HCT116 (cell line): Measurements from ENCODE around the gene TMEM156. TPM values are rescaled to one million over a fixed set of nuclear protein-coding genes. Genes with fewer than 3 reads are reported as not detected.

Experiments used
- ATAC-seq: fragments of 200-7000 bp; cut with Tn5 transposase; 2 replicates; pipeline ENCODE4 v1.9.1; 2020; ENCODE audit warnings: mild to moderate bottlenecking, moderate library complexity
- BruUV-seq: library from RNA; stranded (reverse); fragments of 400-500 nt; replicated peaks from 2 replicates; lab custom pipeline; 2021; lab: Mats Ljungman, UMichigan
- CTCF ChIA-PET: fragments of 300-600 bp; sonication (Branson Sonifier 250); formaldehyde crosslinking; loops from one replicate; lab custom pipeline; 2021; ENCODE audit warnings: antibody characterized with exemption; lab: Charles Lee
- POLR2A ChIA-PET: fragments of 300-600, 350-600 bp; sonication (Branson Sonifier 250); formaldehyde crosslinking; loops from one replicate; lab custom pipeline; 2021; ENCODE audit warnings: antibody characterized with exemption; lab: Charles Lee
- RAD21 ChIA-PET, 2 experiments: fragments of 300-600 bp; sonication (Branson Sonifier 250); formaldehyde crosslinking; loops; one replicate each; lab custom pipeline; 2023; ENCODE audit warnings: low total read pairs in 2 of 2; ENCODE audit not compliant: uncharacterized antibody in 2 of 2, unreplicated experiment in 2 of 2, low non-redundant PET in 1 of 2; lab: Charles Lee
- DNase-seq: peaks from one replicate; pipeline ENCODE4 v3.0.0-alpha.2; 2010; ENCODE audit warnings: low read depth, low spot score
- H2AFZ ChIP-seq: fragments of 200-600 bp; shearing (Covaris generic), sonication (generic); 2 replicates; pipeline ENCODE4 v1.6.1; 2017; ENCODE audit warnings: low read depth, mixed run types, mixed read lengths, antibody characterized with exemption, low read length; ENCODE audit not compliant: poor library complexity, severe bottlenecking
- H3K27ac ChIP-seq: 2 replicates; pipeline ENCODE4 v1.5.1; 2012; ENCODE audit warnings: low read depth, low read length
- H3K27me3 ChIP-seq: fragments of 200-600 bp; sonication (generic); 2 replicates; pipeline ENCODE4 v1.6.1; 2016; ENCODE audit warnings: mixed run types, low read length, mixed read lengths; ENCODE audit not compliant: insufficient read depth
- H3K36me3 ChIP-seq, 2 experiments: fragments of 200-500 bp in 1 of 2; fragments of 200-600 bp in 1 of 2; sonication (Bioruptor generic) in 1 of 2; sonication (generic) in 1 of 2; 2 replicates each; pipeline versions ENCODE4 v1.5.1 to v1.6.1; 2014 to 2016; ENCODE audit warnings: low read length in 2 of 2, inconsistent platforms in 1 of 2, mixed read lengths in 1 of 2, mixed run types in 1 of 2; ENCODE audit not compliant: insufficient read depth in 2 of 2, control insufficient read depth in 1 of 2
- H3K4me1 ChIP-seq, 2 experiments: fragments of 200-600 bp in 1 of 2; sonication (generic) in 1 of 2; 2 replicates each; pipeline versions ENCODE4 v1.5.1 to v1.6.1; 2012 to 2017; ENCODE audit warnings: low read length in 2 of 2, inconsistent platforms in 1 of 2, mild to moderate bottlenecking in 1 of 2, mixed read lengths in 1 of 2, mixed run types in 1 of 2, moderate library complexity in 1 of 2; ENCODE audit not compliant: insufficient read depth in 2 of 2, control insufficient read depth in 1 of 2
- H3K4me2 ChIP-seq: fragments of 200-600 bp; sonication (generic); 2 replicates; pipeline ENCODE4 v1.6.1; 2017; ENCODE audit warnings: mixed run types, low read length, mixed read lengths
- H3K4me3 ChIP-seq, 2 experiments: fragments of 200-600 bp in 1 of 2; sonication (generic) in 1 of 2; replicated peaks in 1 of 2; 2 replicates each; pipeline ENCODE4 v1.5.1; 2011 to 2016; ENCODE audit warnings: low read length in 2 of 2, control low read depth in 1 of 2, low read depth in 1 of 2, mild to moderate bottlenecking in 1 of 2, mixed read lengths in 1 of 2, mixed run types in 1 of 2
- H3K79me2 ChIP-seq: fragments of 200-600 bp; sonication (generic); 2 replicates; pipeline ENCODE4 v1.6.1; 2017; ENCODE audit warnings: mild to moderate bottlenecking, mixed run types, low read length, moderate library complexity, mixed read lengths; ENCODE audit not compliant: insufficient read depth
- H3K9ac ChIP-seq: fragments of 200-600 bp; sonication (generic); 2 replicates; pipeline ENCODE4 v1.6.1; 2016; ENCODE audit warnings: low read length, mixed read lengths
- H3K9me2 ChIP-seq: fragments of 200-600 bp; sonication (generic), shearing (Covaris generic); 2 replicates; pipeline ENCODE4 v1.6.1; 2017; ENCODE audit warnings: mixed run types, mild to moderate bottlenecking, moderate library complexity; ENCODE audit not compliant: insufficient read depth
- H3K9me3 ChIP-seq, 2 experiments: fragments of 200-500 bp in 1 of 2; fragments of 200-600 bp in 1 of 2; sonication (Bioruptor generic) in 1 of 2; sonication (generic) in 1 of 2; 2 replicates each; pipeline ENCODE4 v1.6.1; 2014 to 2017; ENCODE audit warnings: low read length in 2 of 2, mixed read lengths in 2 of 2, inconsistent platforms in 1 of 2, low read depth in 1 of 2, mild to moderate bottlenecking in 1 of 2, mixed run types in 1 of 2, moderate library complexity in 1 of 2; ENCODE audit not compliant: control insufficient read depth in 1 of 2, insufficient read depth in 1 of 2
- H4K20me1 ChIP-seq: fragments of 200-600 bp; sonication (generic), shearing (Covaris generic); 2 replicates; pipeline ENCODE4 v1.6.1; 2017; ENCODE audit warnings: mixed run types, mild to moderate bottlenecking, moderate library complexity; ENCODE audit not compliant: insufficient read depth
- CBX3 ChIP-seq: IDR thresholded peaks from 2 replicates; pipeline ENCODE4 v1.6.1; 2012; ENCODE audit warnings: low read depth
- CEBPB ChIP-seq: IDR thresholded peaks from 2 replicates; pipeline ENCODE4 v1.6.1; 2012; ENCODE audit warnings: low read depth
- EGR1 ChIP-seq: IDR thresholded peaks from 2 replicates; pipeline ENCODE4 v1.6.1; 2012; ENCODE audit warnings: low read depth
- ELF1 ChIP-seq: IDR thresholded peaks from 2 replicates; pipeline ENCODE4 v1.6.1; 2012; ENCODE audit warnings: low read depth, borderline replicate concordance
- EZH2 ChIP-seq: fragments of 200-600 bp; sonication (generic); IDR thresholded peaks from 2 replicates; pipeline ENCODE4 v1.6.1; 2017; ENCODE audit warnings: antibody characterized with exemption, mixed run types
- FOSL1 ChIP-seq: IDR thresholded peaks from 2 replicates; pipeline ENCODE4 v1.6.1; 2012; ENCODE audit warnings: low read depth
- JUND ChIP-seq: IDR thresholded peaks from 2 replicates; pipeline ENCODE4 v1.6.1; 2012
- POLR2A ChIP-seq: IDR thresholded peaks from 2 replicates; pipeline ENCODE4 v1.7.0; 2011; ENCODE audit warnings: borderline replicate concordance; ENCODE audit not compliant: insufficient read depth, insufficient read length; ENCODE audit errors: extremely low read depth
- POLR2AphosphoS5 ChIP-seq: IDR thresholded peaks from 2 replicates; pipeline ENCODE4 v1.6.1; 2011; ENCODE audit warnings: mild to moderate bottlenecking, low read depth, low read length, moderate library complexity
- SIN3A ChIP-seq: IDR thresholded peaks from 2 replicates; pipeline ENCODE4 v1.6.1; 2012; ENCODE audit warnings: low read depth
- SP1 ChIP-seq: IDR thresholded peaks from 2 replicates; pipeline ENCODE4 v1.6.1; 2012; ENCODE audit warnings: low read depth
- SRF ChIP-seq: IDR thresholded peaks from 2 replicates; pipeline ENCODE4 v1.6.1; 2012; ENCODE audit warnings: low read depth
- TCF7L2 ChIP-seq: IDR thresholded peaks from 2 replicates; pipeline ENCODE4 v1.7.0; 2011; ENCODE audit warnings: borderline replicate concordance, inconsistent platforms; ENCODE audit not compliant: insufficient read depth, insufficient read length; ENCODE audit errors: extremely low read depth
- YY1 ChIP-seq: IDR thresholded peaks from 2 replicates; pipeline ENCODE4 v1.6.1; 2011; ENCODE audit warnings: low read length, low read depth, moderate library complexity, mild to moderate bottlenecking; ENCODE audit not compliant: insufficient replicate concordance; ENCODE audit errors: extremely low read depth
- ZBTB33 ChIP-seq: IDR thresholded peaks from 2 replicates; pipeline ENCODE4 v1.6.1; 2011; ENCODE audit warnings: mild to moderate bottlenecking, low read length, moderate library complexity; ENCODE audit not compliant: insufficient replicate concordance; ENCODE audit errors: extremely low read depth
- ZFX ChIP-seq: fragments of 450-650 bp; IDR thresholded peaks from 2 replicates; pipeline ENCODE4 v1.6.1; 2017
- ZNF274 ChIP-seq: fragments of 200-500 bp; sonication (Bioruptor generic); IDR thresholded peaks from 2 replicates; pipeline ENCODE4 v1.6.1; 2014; ENCODE audit warnings: mild to moderate bottlenecking, low read depth, low read length, inconsistent platforms
- intact Hi-C: fragments of 100-400 bp; cut with micrococcal nuclease; formaldehyde crosslinking; loops from 2 replicates; pipeline ENCODE4 v1.10.0; 2022
- total RNA-seq: library from RNA; stranded (reverse); gene quantifications from one replicate; pipeline ENCODE4 v1.2.1, GENCODE V29; 2021; ENCODE audit not compliant: unreplicated experiment

Gene TMEM156
- total RNA-seq, 1 experiment from 2014 or later = 0.22 TPM

GRCh38 chr4:38983291-38983690, 48.9 kb downstream of the TMEM156 start:
- no peaks in the 10 kb centered on the region for H3K9me2 ChIP-seq
- no peaks in the 10 kb centered on the region for H4K20me1 ChIP-seq
- BruUV-seq = no TSS peak
- no peak for DNase-seq
- TF ChIP-seq CEBPB = no peak
- TF ChIP-seq POLR2AphosphoS5 = no peak
- TF ChIP-seq SP1 = no peak
- TF ChIP-seq CBX3 = no peak
- no peak for TF ChIP-seq SRF
- H3K9me3 ChIP-seq = no peaks in the 10 kb centered on the region
- no peak overlapping the region for H3K9ac ChIP-seq
- ChIA-PET RAD21 (no interaction called here), POLR2A (no interaction called here), CTCF (no interaction called here)
- H3K4me2 ChIP-seq = no peak overlapping the region
- H3K4me3 ChIP-seq = no peak overlapping the region
- no peaks in the 10 kb centered on the region for H3K79me2 ChIP-seq
- intact Hi-C loops = no loop called here
- ATAC-seq = no peak
- no peaks in the 10 kb centered on the region for H3K36me3 ChIP-seq
- H2AFZ ChIP-seq = no peak overlapping the region
- H3K27me3 ChIP-seq = no peaks in the 10 kb centered on the region
- H3K4me1 ChIP-seq = peaks cover 3 to 7% of the 10 kb centered on the region in 2 experiments
- H3K27ac ChIP-seq = no peak overlapping the region

DNA sequence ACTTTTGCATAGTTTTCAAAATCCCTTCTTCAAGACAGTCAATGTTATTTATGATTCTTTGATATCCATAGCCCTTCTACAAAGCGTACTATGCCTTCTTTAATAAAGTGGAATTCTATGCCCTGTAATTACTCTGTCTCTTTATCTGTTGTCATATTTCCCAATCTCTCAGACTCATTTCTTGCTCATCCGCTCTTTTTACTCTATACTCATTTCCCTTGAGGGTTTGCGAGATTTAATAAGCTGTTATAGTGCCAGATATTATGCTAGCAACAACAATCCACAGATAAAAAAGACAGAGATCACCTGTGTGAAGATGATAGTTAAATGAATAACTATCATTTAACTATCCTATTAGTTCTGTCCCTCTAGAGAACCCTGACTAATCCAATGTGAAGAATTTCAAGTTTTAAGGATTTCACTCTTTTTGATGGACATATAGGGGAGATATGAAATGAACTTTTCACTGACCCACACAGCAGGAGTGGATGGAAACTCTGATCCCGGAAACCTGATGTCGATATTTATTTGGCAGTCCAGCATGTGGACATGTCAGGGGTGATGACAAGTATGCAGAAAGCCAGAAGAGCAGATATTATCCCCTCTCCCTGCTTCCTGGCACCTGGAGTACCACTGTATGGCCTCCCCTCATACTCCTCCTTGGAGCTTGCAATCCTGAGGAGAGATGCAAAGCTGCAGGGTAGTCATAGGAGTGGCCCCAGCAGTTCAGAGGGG, 49.7 kb downstream of the TMEM156 start:
- CTCF ChIA-PET = no interaction called here
- Histone ChIP-seq H3K79me2 (no peaks in the 10 kb centered on the region), H3K9me3 (no peaks in the 10 kb centered on the region), H3K4me2 (no peak overlapping the region), H3K9ac (no peak overlapping the region), H2AFZ (no peak overlapping the region), H3K36me3 (no peaks in the 10 kb centered on the region), H3K9me2 (no peaks in the 10 kb centered on the region), H4K20me1 (no peaks in the 10 kb centered on the region), H3K4me1 (no peaks in the 10 kb centered on the region), H3K4me3 (no peak overlapping the region), H3K27me3 (no peaks in the 10 kb centered on the region), H3K27ac (no peak overlapping the region)
- ATAC-seq (no peak), DNase-seq (no peak)
- POLR2A ChIA-PET = no interaction called here
- TF ChIP-seq EZH2 = no peak
- TF ChIP-seq ELF1 = no peak
- TF ChIP-seq ZFX = no peak
- TF ChIP-seq POLR2AphosphoS5 = no peak
- no peak for TF ChIP-seq TCF7L2
- no peak for TF ChIP-seq POLR2A
- TF ChIP-seq JUND = no peak
- no peak for TF ChIP-seq YY1
- TF ChIP-seq ZBTB33 = no peak
- TF ChIP-seq ZNF274 = no peak
- TF ChIP-seq FOSL1 = no peak
- no peak for TF ChIP-seq SRF
- TF ChIP-seq EGR1 = no peak
- no peak for TF ChIP-seq SIN3A
- intact Hi-C loops = no loop called here
- no TSS peak for BruUV-seq
- RAD21 ChIA-PET = no interaction called here
